ENCODE measurements around the gene RASSF4. TPM values are rescaled to one million over a fixed set of nuclear protein-coding genes. Genes with fewer than 3 reads are reported as not detected.

Gene RASSF4
- total RNA-seq, 2 experiments from 2014 or later = 0.76 to 1.6 TPM

- H3K27ac Mint-ChIP-seq = no peak overlapping the region
- POLR2A ChIA-PET = no interaction called here
- no peaks in the 10 kb centered on the region for H3K36me3 Mint-ChIP-seq (ENCODE audit: low read depth)
- ATAC-seq (no peak), DNase-seq (no peak)
- CTCF ChIA-PET = interaction anchor here (1.3 kb wide), 1 partner anchor 19 kb away, joined by 4 read pairs; no protein-coding TSS in a partner anchor
- H3K9me3 Mint-ChIP-seq (ENCODE audit: insufficient read depth) = no peaks in the 10 kb centered on the region
- H3K4me1 Mint-ChIP-seq (ENCODE audit: low read depth) = peaks cover under 1% of the 10 kb centered on the region
- H3K4me3 Mint-ChIP-seq = no peak overlapping the region
- peaks cover 11% of the 10 kb centered on the region for H3K27me3 Mint-ChIP-seq (ENCODE audit: low read depth)
These were observed 29.5 kb downstream of the RASSF4 start for GRCh38 chr10:44988957-44989585.

- DNase-seq (no peak), ATAC-seq (no peak)
- Mint-ChIP-seq H3K9me3 (ENCODE audit: insufficient read depth) (no peaks in the 10 kb centered on the region), H3K4me3 (no peak overlapping the region), H3K27me3 (ENCODE audit: low read depth) (peaks cover 11% of the 10 kb centered on the region), H3K27ac (no peak overlapping the region), H3K36me3 (ENCODE audit: low read depth) (no peaks in the 10 kb centered on the region), H3K4me1 (ENCODE audit: low read depth) (peaks cover 4% of the 10 kb centered on the region)
- ChIA-PET CTCF (interaction anchor here (1.0 to 1.3 kb wide), 2 partner anchors 20 to 57 kb away, joined by 3 to 4 read pairs; no protein-coding TSS in a partner anchor), POLR2A (no interaction called here)
These were observed 30.1 kb downstream of the RASSF4 start for GRCh38 chr10:44989597-44990301.

GRCh38 chr10:44990302-44990655 is 30.7 kb downstream of the RASSF4 start:
- ChIA-PET CTCF (interaction anchor here (1.0 kb wide), 1 partner anchor 57 kb away, joined by 3 read pairs; no protein-coding TSS in a partner anchor), POLR2A (no interaction called here)
- peaks cover 9% of the 10 kb centered on the region for H3K4me1 Mint-ChIP-seq (ENCODE audit: low read depth)
- ATAC-seq = no peak
- H3K9me3 Mint-ChIP-seq (ENCODE audit: insufficient read depth) = no peaks in the 10 kb centered on the region
- H3K27me3 Mint-ChIP-seq (ENCODE audit: low read depth) = peaks cover 11% of the 10 kb centered on the region
- no peak overlapping the region for H3K4me3 Mint-ChIP-seq
- H3K36me3 Mint-ChIP-seq (ENCODE audit: low read depth) = no peaks in the 10 kb centered on the region
- no peak overlapping the region for H3K27ac Mint-ChIP-seq
- DNase-seq = peak; percentile 15

- no peak for ATAC-seq
- no peaks in the 10 kb centered on the region for H3K9me3 Mint-ChIP-seq (ENCODE audit: insufficient read depth)
- peaks cover 16% of the 10 kb centered on the region for H3K4me1 Mint-ChIP-seq (ENCODE audit: low read depth)
- H3K27me3 Mint-ChIP-seq (ENCODE audit: low read depth) = peaks cover 6% of the 10 kb centered on the region
- no peak overlapping the region for H3K4me3 Mint-ChIP-seq
- DNase-seq = no peak
- H3K36me3 Mint-ChIP-seq (ENCODE audit: low read depth) = no peaks in the 10 kb centered on the region
- POLR2A ChIA-PET = no interaction called here
- H3K27ac Mint-ChIP-seq = no peak overlapping the region
- CTCF ChIA-PET = interaction anchor here (1.0 to 1.1 kb wide), 2 partner anchors 10 to 58 kb away, joined by 3 read pairs; no protein-coding TSS in a partner anchor
These were observed 31.4 kb downstream of the RASSF4 start for GRCh38 chr10:44990965-44991364.

- peaks cover 2% of the 10 kb centered on the region for H3K27me3 Mint-ChIP-seq (ENCODE audit: low read depth)
- no peaks in the 10 kb centered on the region for H3K36me3 Mint-ChIP-seq (ENCODE audit: low read depth)
- POLR2A ChIA-PET = no interaction called here
- ATAC-seq (no peak), DNase-seq (no peak)
- peaks cover 22% of the 10 kb centered on the region for H3K4me1 Mint-ChIP-seq (ENCODE audit: low read depth)
- no peak overlapping the region for H3K4me3 Mint-ChIP-seq
- H3K9me3 Mint-ChIP-seq (ENCODE audit: insufficient read depth) = no peaks in the 10 kb centered on the region
- no peak overlapping the region for H3K27ac Mint-ChIP-seq
- CTCF ChIA-PET = interaction anchor here (1.1 kb wide), 1 partner anchor 10 kb away, joined by 3 read pairs; no protein-coding TSS in a partner anchor
These were observed 32.0 kb downstream of the RASSF4 start for GRCh38 chr10:44991571-44991970.

GRCh38 chr10:44992070-44992731 is 32.6 kb downstream of the RASSF4 start:
- H3K4me1 Mint-ChIP-seq (ENCODE audit: low read depth) = peaks cover 28% of the 10 kb centered on the region
- ChIA-PET POLR2A (no interaction called here), CTCF (interaction anchor here (1.1 kb wide), 1 partner anchor 9 kb away, joined by 3 read pairs; no protein-coding TSS in a partner anchor)
- peaks cover 2% of the 10 kb centered on the region for H3K27me3 Mint-ChIP-seq (ENCODE audit: low read depth)
- no peaks in the 10 kb centered on the region for H3K36me3 Mint-ChIP-seq (ENCODE audit: low read depth)
- no peak overlapping the region for H3K27ac Mint-ChIP-seq
- DNase-seq = no peak
- ATAC-seq = no peak
- no peak overlapping the region for H3K4me3 Mint-ChIP-seq
- no peaks in the 10 kb centered on the region for H3K9me3 Mint-ChIP-seq (ENCODE audit: insufficient read depth)

- Mint-ChIP-seq H3K27ac (no peak overlapping the region), H3K9me3 (ENCODE audit: insufficient read depth) (no peaks in the 10 kb centered on the region), H3K4me1 (ENCODE audit: low read depth) (peaks cover 31% of the 10 kb centered on the region), H3K36me3 (ENCODE audit: low read depth) (no peaks in the 10 kb centered on the region), H3K4me3 (no peak overlapping the region), H3K27me3 (ENCODE audit: low read depth) (peaks cover 2% of the 10 kb centered on the region)
- CTCF ChIA-PET = no interaction called here
- POLR2A ChIA-PET = no interaction called here
- DNase-seq (peak; percentile 5), ATAC-seq (no peak)
These were observed 33.2 kb downstream of the RASSF4 start for GRCh38 chr10:44992732-44993225.

GRCh38 chr10:44993226-44993921 is 33.8 kb downstream of the RASSF4 start:
- ChIA-PET CTCF (interaction anchor here (3.2 kb wide), 1 partner anchor 61 kb away, joined by 23 read pairs; no protein-coding TSS in a partner anchor), POLR2A (interaction anchor here (1.0 kb wide), 1 partner anchor 27 kb away, joined by 3 read pairs; no protein-coding TSS in a partner anchor)
- H3K4me3 Mint-ChIP-seq = no peak overlapping the region
- no peaks in the 10 kb centered on the region for H3K9me3 Mint-ChIP-seq (ENCODE audit: insufficient read depth)
- H3K4me1 Mint-ChIP-seq (ENCODE audit: low read depth) = peaks cover 31% of the 10 kb centered on the region
- ATAC-seq = no peak
- H3K27ac Mint-ChIP-seq = no peak overlapping the region
- H3K36me3 Mint-ChIP-seq (ENCODE audit: low read depth) = no peaks in the 10 kb centered on the region
- peaks cover 5% of the 10 kb centered on the region for H3K27me3 Mint-ChIP-seq (ENCODE audit: low read depth)
- DNase-seq = peak; percentile 16

GRCh38 chr10:44993922-44994751 is 34.5 kb downstream of the RASSF4 start:
- Mint-ChIP-seq H3K27ac (no peak overlapping the region), H3K4me1 (ENCODE audit: low read depth) (peaks cover 31% of the 10 kb centered on the region), H3K36me3 (ENCODE audit: low read depth) (no peaks in the 10 kb centered on the region), H3K4me3 (no peak overlapping the region), H3K27me3 (ENCODE audit: low read depth) (peaks cover 3% of the 10 kb centered on the region), H3K9me3 (ENCODE audit: insufficient read depth) (no peaks in the 10 kb centered on the region)
- DNase-seq (peak; percentile 15), ATAC-seq (no peak)
- ChIA-PET POLR2A (interaction anchor here (1.0 kb wide), 1 partner anchor 28 kb away, joined by 3 read pairs; no protein-coding TSS in a partner anchor), CTCF (interaction anchor here (1.3 to 3.2 kb wide), 2 partner anchors 27 to 62 kb away, joined by 9 to 23 read pairs; no protein-coding TSS in a partner anchor)

GRCh38 chr10:44994752-44995530 is 35.3 kb downstream of the RASSF4 start:
- Mint-ChIP-seq H3K9me3 (ENCODE audit: insufficient read depth) (no peaks in the 10 kb centered on the region), H3K4me3 (no peak overlapping the region), H3K27ac (no peak overlapping the region), H3K4me1 (ENCODE audit: low read depth) (peaks cover 38% of the 10 kb centered on the region), H3K36me3 (ENCODE audit: low read depth) (no peaks in the 10 kb centered on the region), H3K27me3 (ENCODE audit: low read depth) (peaks cover 3% of the 10 kb centered on the region)
- peak; percentile 17 for DNase-seq
- CTCF ChIA-PET = interaction anchor here (0.8 to 3.2 kb wide), 4 partner anchors 13 to 62 kb away, joined by 3 to 23 read pairs (median 6); no protein-coding TSS in a partner anchor
- POLR2A ChIA-PET = no interaction called here
- no peak for ATAC-seq

Measured in activated CD8-positive, alpha-beta T cell treated with anti-CD3 and anti-CD28 coated beads, Interleukin-2, amount 10 ng/mL, durations not matched to agents 7 days and 5 days (primary cell).